ENCODE data around the gene PRSS50.

DNA sequence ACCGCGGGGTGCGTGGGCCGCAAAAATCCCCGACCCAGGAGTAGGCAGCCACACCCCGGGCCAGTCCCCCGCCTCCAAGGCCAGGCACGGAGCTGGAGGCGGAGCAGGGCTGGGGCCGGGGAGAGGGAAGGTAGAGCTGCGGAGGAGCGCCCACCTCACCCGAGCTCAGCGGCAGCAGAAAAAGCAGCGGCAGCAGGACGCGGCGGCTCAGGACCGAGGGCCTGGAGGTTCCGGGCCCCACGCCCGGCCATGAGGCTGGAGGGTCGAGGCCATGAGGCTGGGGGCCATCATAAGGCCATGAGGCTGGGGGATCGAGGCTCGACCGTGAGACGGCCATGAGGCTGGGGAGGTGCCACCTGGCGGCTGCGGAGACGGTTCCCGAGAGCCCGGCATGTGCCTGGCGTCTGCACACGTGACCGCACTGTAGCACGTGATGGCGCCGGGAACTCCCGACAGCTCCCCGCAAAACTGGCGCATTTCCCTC, 32.9 kb upstream of the PRSS50 start:
- TF ChIP-seq EZH2 (IDR thresholded peaks at IDR 0.05; ENCODE audit: borderline replicate concordance, low read depth, low read length, severe bottlenecking) (no peak), FOS (IDR thresholded peaks at IDR 0.05; ENCODE audit: borderline replicate concordance, insufficient read depth, low read length) (no peak), GATA2 (IDR thresholded peaks at IDR 0.05; ENCODE audit: insufficient read depth, insufficient read length, low read depth, low read length) (no peak)
- TF ChIP-seq, protein P1, sequence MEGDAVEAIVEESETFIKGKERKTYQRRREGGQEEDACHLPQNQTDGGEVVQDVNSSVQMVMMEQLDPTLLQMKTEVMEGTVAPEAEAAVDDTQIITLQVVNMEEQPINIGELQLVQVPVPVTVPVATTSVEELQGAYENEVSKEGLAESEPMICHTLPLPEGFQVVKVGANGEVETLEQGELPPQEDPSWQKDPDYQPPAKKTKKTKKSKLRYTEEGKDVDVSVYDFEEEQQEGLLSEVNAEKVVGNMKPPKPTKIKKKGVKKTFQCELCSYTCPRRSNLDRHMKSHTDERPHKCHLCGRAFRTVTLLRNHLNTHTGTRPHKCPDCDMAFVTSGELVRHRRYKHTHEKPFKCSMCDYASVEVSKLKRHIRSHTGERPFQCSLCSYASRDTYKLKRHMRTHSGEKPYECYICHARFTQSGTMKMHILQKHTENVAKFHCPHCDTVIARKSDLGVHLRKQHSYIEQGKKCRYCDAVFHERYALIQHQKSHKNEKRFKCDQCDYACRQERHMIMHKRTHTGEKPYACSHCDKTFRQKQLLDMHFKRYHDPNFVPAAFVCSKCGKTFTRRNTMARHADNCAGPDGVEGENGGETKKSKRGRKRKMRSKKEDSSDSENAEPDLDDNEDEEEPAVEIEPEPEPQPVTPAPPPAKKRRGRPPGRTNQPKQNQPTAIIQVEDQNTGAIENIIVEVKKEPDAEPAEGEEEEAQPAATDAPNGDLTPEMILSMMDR (IDR thresholded peaks at IDR 0.05; ENCODE audit: extremely low read depth in 1 of 2, insufficient read depth in 1 of 2, low read depth in 1 of 2, low read length in 2 of 2): no peak

All from endothelial cell of umbilical vein (primary cell).